ENCODE measurements around the gene NKTR. TPM values are rescaled to one million over a fixed set of nuclear protein-coding genes. Genes with fewer than 3 reads are reported as not detected.

NKTR gene
- total RNA-seq, 6 experiments from 2014 or later = 21.9 to 35.2 (median 28.4) TPM

GRCh38 chr3:42640129-42640528 lies 39.6 kb downstream of the NKTR start:
- ATAC-seq = no peak

GRCh38 chr3:42640771-42641370 lies 40.4 kb downstream of the NKTR start:
- peaks cover 0 to 95% (median 52%) of the 10 kb centered on the region in 4 donors for H3K36me3 ChIP-seq
- intact Hi-C loops (cut with DNase I) = no loop called here
- no peak for TF ChIP-seq CTCF (IDR thresholded peaks at IDR 0.05)
- H3K27ac ChIP-seq = no peak overlapping the region
- ATAC-seq (no peak), DNase-seq (no peak)
- no peaks in the 10 kb centered on the region for H3K27me3 ChIP-seq
- no peak overlapping the region for H3K4me3 ChIP-seq
- no peaks in the 10 kb centered on the region for H3K4me1 ChIP-seq
- H3K9me3 ChIP-seq = no peaks in the 10 kb centered on the region
- WGBS (ENCODE audit: insufficient coverage, low coverage, low lambda C conversion rate, missing lambda C conversion rate) = 69% methylated on average over 6 of the region's 6 CpGs

More at GRCh38 chr3:42640129-42640528, 39.6 kb downstream of the NKTR start:
- no peaks in the 10 kb centered on the region for H3K4me1 ChIP-seq
- no peak overlapping the region for H3K27ac ChIP-seq
- H3K27me3 ChIP-seq = no peaks in the 10 kb centered on the region
- H3K9me3 ChIP-seq = no peaks in the 10 kb centered on the region
- DNase-seq = no peak
- intact Hi-C loops (cut with DNase I) = no loop called here
- no peak overlapping the region for H3K4me3 ChIP-seq
- peaks cover 0 to 95% (median 55%) of the 10 kb centered on the region in 4 donors for H3K36me3 ChIP-seq
- TF ChIP-seq POLR2A (IDR thresholded peaks at IDR 0.05) = no peak
- TF ChIP-seq CTCF (IDR thresholded peaks at IDR 0.05) = no peak

GRCh38 chr3:42647821-42648459 lies 47.5 kb downstream of the NKTR start:
- WGBS (ENCODE audit: insufficient coverage, low coverage, low lambda C conversion rate, missing lambda C conversion rate) = 85% methylated on average over 4 of the region's 5 CpGs
- Histone ChIP-seq H3K27ac (no peak overlapping the region), H3K36me3 (peaks cover 0 to 53% (median 19%) of the 10 kb centered on the region in 4 donors), H3K4me3 (no peak overlapping the region), H3K9me3 (no peaks in the 10 kb centered on the region), H3K27me3 (no peaks in the 10 kb centered on the region), H3K4me1 (peaks cover 0 to 4% (median 0%) of the 10 kb centered on the region in 4 donors)
- DNase-seq (no peak), ATAC-seq (no peak)
- no peak for TF ChIP-seq POLR2A (IDR thresholded peaks at IDR 0.05)
- TF ChIP-seq CTCF (IDR thresholded peaks at IDR 0.05) = no peak
- intact Hi-C loops (cut with DNase I) = no loop called here

GRCh38 chr3:42649006-42649405 lies 48.5 kb downstream of the NKTR start:
- H3K4me3 ChIP-seq = no peak overlapping the region
- H3K9me3 ChIP-seq = no peaks in the 10 kb centered on the region
- H3K27me3 ChIP-seq = no peaks in the 10 kb centered on the region
- WGBS (ENCODE audit: insufficient coverage, low coverage, low lambda C conversion rate, missing lambda C conversion rate) = 81% methylated on average over 2 of the region's 2 CpGs
- intact Hi-C loops (cut with DNase I) = no loop called here
- no peak overlapping the region for H3K27ac ChIP-seq
- DNase-seq (no peak), ATAC-seq (no peak)
- no peak for TF ChIP-seq CTCF (IDR thresholded peaks at IDR 0.05)
- no peak for TF ChIP-seq POLR2A (IDR thresholded peaks at IDR 0.05)
- peaks cover 0 to 42% (median 11%) of the 10 kb centered on the region in 4 donors for H3K36me3 ChIP-seq
- peaks cover 0 to 14% (median 3%) of the 10 kb centered on the region in 4 donors for H3K4me1 ChIP-seq

Measured in right lobe of liver (tissue), 6 donors.